GM21786 (cell line): ENCODE results near the gene ANKRD30B.
"Not testable (repeated sequence)": the region's sequence is repeated elsewhere in the genome, so short reads cannot be mapped to it uniquely, and the experiment has no call there.

Experiments used
- ATAC-seq: cut with Tn5 transposase; IDR thresholded peaks from one replicate; pipeline ENCODE4 v1.9.1; 2021; ENCODE audit not compliant: unreplicated experiment

The ANKRD30B gene

DNA sequence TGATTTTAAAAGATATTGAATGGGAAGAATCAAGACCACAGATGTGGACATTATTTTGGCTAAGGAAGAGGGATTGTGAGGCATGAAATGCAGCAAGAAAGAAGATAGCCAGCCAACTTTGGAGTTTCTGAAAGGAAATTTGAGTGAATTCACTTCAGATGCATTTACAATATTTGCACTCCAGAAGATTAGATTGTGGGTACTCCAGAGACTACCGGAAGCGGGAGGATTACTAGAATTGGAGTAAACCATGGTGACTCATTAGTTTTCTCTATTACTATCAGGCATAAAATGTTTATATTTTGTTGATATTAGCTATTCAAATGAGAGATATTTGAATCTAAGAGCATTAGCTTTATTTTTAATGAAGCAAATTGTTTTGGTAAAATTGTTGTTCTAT, 93.6 kb downstream of the ANKRD30B start:
- not testable (repeated sequence) for ATAC-seq

- ATAC-seq, result not testable (repeated sequence)
These were observed 103.6 kb downstream of the ANKRD30B start for GRCh38 chr18:14851533-14851932.

DNA sequence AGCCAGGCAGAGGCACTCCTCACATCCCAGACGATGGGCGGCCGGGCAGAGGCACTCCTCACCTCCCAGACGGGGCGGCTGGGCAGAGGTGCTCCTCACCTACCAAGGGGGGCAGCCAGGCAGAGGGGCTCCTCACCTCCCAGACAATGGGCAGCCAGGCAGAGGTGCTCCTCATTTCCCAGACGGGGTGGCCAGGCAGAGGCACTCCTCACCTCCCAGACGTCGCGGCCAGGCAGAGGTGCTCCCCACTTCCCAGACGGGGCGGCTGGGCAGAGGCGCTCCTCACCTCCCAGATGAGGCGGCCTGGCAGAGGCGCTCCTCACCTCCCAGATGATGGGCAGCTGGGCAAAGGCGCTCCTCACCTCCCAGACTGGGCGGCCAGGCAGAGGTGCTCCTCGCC, 107.7 kb downstream of the ANKRD30B start:
- not testable (repeated sequence) for ATAC-seq

DNA sequence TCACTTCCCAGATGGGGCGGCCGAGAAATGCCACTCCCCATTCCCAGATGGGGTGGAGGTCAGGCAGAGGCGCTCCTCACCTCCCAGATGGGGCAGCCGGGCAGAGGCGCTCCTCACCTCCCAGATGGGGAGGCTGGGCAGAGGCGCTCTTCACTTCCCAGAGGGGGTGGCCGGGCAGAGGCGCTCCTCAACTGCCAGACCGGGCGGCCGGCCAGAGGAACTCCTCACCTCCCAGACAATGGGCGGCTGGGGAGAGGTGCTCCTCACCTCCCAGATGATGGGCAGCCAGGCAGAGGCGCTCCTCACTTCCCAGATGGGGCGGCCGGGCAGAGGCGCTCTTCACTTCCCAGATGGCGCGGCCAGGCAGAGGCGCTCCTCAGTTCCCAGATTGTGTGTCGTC, 108.3 kb downstream of the ANKRD30B start:
- not testable (repeated sequence) for ATAC-seq

DNA sequence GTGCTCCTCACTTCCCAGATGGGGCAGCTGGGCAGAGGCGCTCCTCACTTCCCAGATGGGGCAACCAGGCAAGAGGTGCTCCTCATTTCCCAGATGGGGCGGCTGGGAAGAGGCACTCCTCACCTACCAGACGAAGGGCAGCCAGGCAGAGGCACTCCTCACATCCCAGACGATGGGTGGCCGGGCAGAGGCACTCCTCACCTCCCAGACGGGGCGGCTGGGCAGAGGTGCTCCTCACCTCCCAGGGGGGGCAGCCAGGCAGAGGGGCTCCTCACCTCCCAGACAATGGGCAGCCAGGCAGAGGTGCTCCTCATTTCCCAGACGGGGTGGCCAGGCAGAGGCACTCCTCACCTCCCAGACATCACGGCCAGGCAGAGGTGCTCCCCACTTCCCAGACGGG, 110.5 kb downstream of the ANKRD30B start:
- ATAC-seq, result not testable (repeated sequence)

DNA sequence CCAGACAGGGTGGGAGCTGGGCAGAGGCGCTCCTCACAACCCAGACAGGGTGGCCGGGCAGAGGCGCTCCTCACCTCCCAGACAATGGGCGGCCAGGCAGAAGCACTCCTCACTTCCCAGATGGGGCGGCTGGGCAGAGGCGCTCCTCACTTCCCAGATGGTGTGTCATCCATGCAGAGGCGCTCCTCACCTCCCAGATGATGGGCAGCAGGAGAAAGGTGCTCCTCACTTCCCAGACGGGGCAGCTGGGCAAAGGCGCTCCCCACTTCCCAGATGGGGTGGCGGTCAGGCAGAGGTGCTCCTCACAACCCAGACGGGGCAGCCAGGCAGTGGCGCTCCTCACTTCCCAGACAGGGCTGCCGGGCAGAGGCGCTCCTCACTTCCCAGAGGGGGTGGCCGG, 112.0 kb downstream of the ANKRD30B start:
- not testable (repeated sequence) for ATAC-seq

- ATAC-seq, result not testable (repeated sequence)
These were observed 118.5 kb downstream of the ANKRD30B start for GRCh38 chr18:14866426-14866825.

DNA sequence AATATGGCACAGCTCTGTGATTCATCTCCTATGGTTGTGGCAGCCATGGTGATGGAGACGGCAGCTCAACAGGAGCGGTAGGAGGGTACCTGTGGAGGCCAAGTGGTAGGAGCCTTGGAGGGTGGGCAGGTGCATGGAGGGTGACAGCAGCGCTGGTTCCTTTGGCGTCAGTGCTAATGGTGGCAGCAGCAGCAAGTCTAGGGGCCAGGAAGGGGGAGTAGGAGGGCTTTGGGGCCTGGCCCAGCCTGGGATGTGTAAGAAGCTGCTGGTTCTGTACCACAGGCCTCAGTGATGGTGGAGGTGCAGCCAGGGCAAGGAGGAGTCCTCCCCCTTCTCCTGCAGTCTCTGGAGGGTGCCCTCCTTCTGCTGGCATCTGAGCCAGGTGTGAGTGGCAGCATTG, 120.0 kb downstream of the ANKRD30B start:
- ATAC-seq, result not testable (repeated sequence)

- ATAC-seq, result not testable (repeated sequence)
These were observed 120.9 kb downstream of the ANKRD30B start for GRCh38 chr18:14868825-14869224.

DNA sequence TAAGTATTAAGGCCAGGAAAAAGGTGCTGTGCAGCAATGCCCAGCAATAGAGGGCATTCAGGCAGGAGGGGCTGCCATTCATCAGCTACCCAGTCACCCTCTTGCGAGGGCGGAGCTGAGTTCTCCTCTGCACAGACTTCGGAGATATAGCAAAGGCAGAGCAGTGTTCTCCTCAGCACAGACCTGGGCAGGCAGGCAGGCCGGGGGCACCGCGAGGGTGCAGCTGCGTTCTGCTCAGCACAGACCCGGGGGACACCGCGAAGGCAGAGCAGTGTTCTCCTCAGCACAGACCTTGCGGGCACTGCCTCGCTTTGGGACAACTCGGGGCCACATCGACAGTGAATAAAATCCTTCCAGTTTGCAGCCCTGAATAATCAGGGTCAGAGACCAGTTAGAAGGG, 130.9 kb downstream of the ANKRD30B start:
- ATAC-seq, result not testable (repeated sequence)

GRCh38 chr18:14900435-14900834, 152.5 kb downstream of the ANKRD30B start:
- ATAC-seq, result no peak
